GM19468 (cell line): ENCODE data around the gene PPP1R1B.
"Not testable (repeated sequence)": the region's sequence is repeated elsewhere in the genome, so short reads cannot be mapped to it uniquely, and the experiment has no call there.

Experiments
- ATAC-seq: cut with Tn5 transposase; IDR thresholded peaks from one replicate; pipeline ENCODE4 v1.9.1; 2021; ENCODE audit warnings: mild to moderate bottlenecking, moderate library complexity, moderate number of reproducible peaks; ENCODE audit not compliant: unreplicated experiment; ENCODE audit errors: extremely low read depth

Gene PPP1R1B

GRCh38 chr17:39626171-39627046 is at the start of gene PPP1R1B:
Gene PPP1R1B (plus strand): TSS chr17:39626952. CDS start chr17:39627393, 441 bp downstream.
- no peak for ATAC-seq

- ATAC-seq: no peak
These were observed 48.5 kb upstream of the PPP1R1B start for GRCh38 chr17:39578272-39578671.

- no peak for ATAC-seq
These were observed 47.3 kb upstream of the PPP1R1B start for GRCh38 chr17:39579318-39580081.

- no peak for ATAC-seq
These were observed 46.7 kb upstream of the PPP1R1B start for GRCh38 chr17:39580082-39580468.

GRCh38 chr17:39581071-39581758 is 45.5 kb upstream of the PPP1R1B start:
- no peak for ATAC-seq

- ATAC-seq: no peak
These were observed 45.0 kb upstream of the PPP1R1B start for GRCh38 chr17:39581759-39582085.

GRCh38 chr17:39582658-39583057 is 44.1 kb upstream of the PPP1R1B start:
- ATAC-seq: no peak

- not testable (repeated sequence) for ATAC-seq
These were observed 36.6 kb upstream of the PPP1R1B start for GRCh38 chr17:39590180-39590579.

- ATAC-seq: no peak
These were observed 34.5 kb upstream of the PPP1R1B start for GRCh38 chr17:39591958-39592954.

- ATAC-seq: no peak
These were observed 33.4 kb upstream of the PPP1R1B start for GRCh38 chr17:39593371-39593770.

- no peak for ATAC-seq
These were observed 31.5 kb upstream of the PPP1R1B start for GRCh38 chr17:39595294-39595693.

GRCh38 chr17:39595928-39596510 is 30.7 kb upstream of the PPP1R1B start:
- ATAC-seq: no peak

GRCh38 chr17:39596543-39597267 is 30.0 kb upstream of the PPP1R1B start:
- ATAC-seq: no peak

- no peak for ATAC-seq
These were observed 29.2 kb upstream of the PPP1R1B start for GRCh38 chr17:39597372-39598046.

- no peak for ATAC-seq
These were observed 28.7 kb upstream of the PPP1R1B start for GRCh38 chr17:39598047-39598481.

GRCh38 chr17:39598630-39599003 is 28.1 kb upstream of the PPP1R1B start:
- no peak for ATAC-seq

GRCh38 chr17:39599004-39599664 is 27.6 kb upstream of the PPP1R1B start:
- no peak for ATAC-seq
